Fibroblast of skin of left biceps (primary cell): ENCODE data around the gene SOS1.
"Not testable (repeated sequence)": the region's sequence is repeated elsewhere in the genome, so short reads cannot be mapped to it uniquely, and the experiment has no call there.

ENCODE experiments used
- DNase-seq, 2 experiments: peaks; one replicate each; pipeline ENCODE4 v3.0.0-alpha.2; 2013; ENCODE audit warnings: low read depth in 2 of 2

The SOS1 gene

DNA sequence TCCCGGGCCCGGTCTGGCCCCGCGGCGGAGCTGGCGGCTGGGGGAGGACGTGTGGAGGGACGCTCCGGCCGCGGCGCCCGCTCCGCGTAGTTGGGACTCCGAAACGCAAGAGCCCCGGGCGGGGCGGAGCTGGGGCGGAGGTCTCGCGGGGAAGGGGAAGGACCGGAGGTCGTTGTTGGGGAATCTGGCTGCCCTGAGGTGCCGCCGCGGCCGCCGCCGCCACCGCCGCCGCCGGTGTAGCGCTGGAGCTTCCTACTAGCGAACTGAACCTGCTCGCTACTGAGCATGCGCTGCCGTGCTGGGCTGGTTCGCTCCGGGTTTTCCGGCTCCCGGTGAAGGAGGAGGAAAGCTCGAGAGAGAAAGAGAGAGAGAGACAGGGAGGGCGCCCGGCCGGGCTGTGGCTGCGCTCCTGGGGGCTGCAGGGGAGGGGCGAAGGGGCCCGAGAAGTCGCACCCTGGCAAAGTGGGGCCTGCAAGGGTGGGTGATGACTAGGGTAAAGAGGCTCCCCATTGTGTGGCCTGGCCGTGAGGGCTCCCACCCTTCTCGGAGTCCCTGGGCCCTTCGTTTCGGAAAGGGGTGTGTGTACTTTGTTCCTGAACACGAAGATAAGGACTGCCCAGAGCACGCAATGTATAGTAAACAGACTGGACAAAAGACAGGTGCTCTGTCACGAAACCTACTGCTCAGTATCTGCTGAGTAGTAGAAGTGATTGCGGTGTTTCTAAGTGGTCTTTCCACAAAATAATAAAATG is at the start of gene SOS1:
Gene SOS1 (minus strand): TSS at position 281 of the 752 bp plus-strand sequence. CDS start 629 bp downstream, outside the sequence.
- DNase-seq = peak; percentile 76 to 82

DNA sequence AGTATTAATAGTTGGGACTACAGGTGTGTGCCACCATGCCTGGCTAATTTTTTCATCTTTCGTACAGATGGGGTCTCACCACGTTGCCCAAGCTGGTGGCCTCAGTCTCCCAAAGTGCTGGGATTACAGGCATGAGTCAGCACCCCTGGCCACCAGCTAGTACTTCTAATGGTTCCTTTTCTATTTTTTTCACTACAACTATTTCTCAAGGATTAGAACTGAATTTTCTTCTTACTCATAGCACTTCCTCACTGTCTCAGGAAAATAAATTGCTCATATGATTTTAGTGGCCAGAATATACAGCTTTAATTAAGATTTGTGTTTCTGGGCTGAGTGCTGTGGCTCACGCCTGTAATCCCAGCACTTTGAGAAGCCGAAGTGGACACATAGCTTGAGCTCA is 43.2 kb upstream of the SOS1 start:
- DNase-seq = no peak

DNA sequence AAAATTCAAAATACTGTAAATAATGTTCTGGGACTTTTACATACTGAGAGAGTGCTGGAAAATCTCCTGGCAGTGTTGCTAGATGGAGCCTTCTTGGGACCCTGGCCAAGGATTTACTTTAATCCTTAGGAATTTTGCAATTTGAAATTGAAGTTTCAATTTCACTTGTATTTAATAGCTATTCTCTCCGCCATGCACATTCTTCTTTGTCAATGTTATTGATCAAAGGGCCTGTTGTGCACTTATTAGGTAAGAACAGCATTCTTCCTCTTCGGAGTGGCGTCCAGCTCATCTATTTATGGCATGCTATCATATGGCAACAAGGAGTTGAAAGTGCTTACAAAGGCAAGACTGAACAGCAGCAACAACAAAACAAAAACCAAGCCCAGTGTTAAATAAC is 40.1 kb upstream of the SOS1 start:
- DNase-seq = peak; percentile 26 to 34

DNA sequence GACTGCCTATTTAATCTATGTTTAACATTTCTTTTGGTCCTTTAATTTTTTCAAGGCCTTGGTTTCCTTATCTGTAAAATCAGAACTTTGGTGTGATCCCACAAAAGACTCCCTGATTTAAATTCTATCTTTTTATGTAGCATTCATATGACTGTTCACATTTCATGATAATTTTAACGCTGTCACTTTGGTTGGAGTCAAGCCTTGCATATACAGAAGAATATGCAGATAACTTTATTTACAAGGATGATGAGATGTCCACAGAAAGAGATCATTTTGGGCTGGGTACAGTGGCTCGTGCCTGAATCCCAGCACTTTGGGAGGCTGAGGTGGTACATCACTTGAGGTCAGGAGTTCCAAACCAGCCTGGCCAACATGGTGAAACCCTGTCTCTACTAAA is 38.4 kb upstream of the SOS1 start:
- DNase-seq = no peak

DNA sequence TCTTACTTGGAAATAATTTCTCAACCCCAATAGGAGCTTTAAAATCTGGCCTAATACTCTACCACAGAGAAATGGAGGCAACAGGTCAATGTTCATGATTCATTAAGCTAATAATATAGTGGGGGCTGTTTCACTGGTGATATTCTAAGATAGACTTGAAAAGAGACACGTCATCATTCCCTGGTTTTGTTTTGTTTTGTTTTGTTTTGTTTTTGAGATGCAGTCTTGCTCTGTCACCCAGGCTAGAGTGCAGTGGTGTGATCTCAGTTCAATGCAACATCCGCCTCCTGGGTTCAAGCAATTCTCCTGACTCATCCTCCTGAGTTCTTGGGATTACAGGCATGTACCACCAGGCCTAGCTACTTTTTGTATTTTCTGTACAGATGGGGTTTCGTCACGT is 37.5 kb upstream of the SOS1 start:
- DNase-seq = no peak

DNA sequence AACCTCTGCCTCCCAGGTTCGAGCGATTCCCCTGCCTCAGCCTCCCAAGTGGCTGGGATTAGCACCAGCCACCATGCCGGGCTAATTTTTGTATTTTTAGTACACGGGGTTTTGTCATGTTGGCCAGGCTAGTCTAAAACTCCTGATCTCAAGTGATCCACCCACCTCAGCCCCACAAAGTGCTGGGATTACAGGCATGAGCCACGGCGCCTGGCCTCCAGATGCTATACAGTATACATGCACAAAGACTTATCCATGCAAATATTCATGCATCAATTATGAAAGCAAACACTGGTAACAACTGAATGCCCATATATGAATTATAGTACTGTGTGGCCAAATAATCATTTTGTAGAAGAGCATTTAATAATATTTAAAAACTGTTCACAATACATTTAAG is 36.0 kb upstream of the SOS1 start:
- no peak for DNase-seq

DNA sequence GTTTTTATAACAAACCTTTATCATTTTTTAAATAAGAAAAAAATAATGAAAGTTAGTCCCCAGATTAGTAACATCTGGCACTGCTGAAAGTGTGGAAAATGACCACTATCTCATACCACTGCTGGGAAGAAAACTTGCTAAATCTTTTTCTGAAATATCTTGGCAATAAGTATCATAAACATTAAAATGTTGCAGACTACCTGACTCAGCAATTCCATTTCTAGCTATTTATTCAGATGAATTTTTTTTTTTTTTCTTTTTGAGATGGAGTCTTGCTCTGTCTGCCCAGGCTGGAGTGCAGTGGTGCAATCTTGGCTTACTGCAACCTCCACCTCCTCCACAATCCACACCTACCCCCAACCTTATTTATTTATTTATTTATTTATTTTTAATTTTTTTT is 35.3 kb upstream of the SOS1 start:
- peak; percentile 34 to 35 for DNase-seq

DNA sequence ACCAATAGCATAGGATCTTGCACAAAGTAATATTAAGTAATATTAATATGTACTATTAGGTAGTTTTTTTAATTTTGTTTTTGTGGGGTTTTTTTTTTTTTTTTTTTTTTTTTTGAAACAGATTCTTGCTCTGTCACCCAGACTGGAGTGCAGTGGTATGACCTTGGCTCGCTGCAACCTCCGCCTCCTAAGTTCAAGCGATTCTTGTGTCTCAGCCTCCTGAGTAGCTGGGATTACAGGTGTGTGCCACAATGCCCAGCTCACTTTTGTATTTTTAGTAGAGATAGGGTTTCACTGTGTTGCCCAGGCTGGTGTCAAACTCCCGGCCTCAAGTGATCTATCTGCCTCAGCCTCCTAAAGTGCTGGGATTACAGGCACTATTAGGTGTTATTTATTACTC is 34.7 kb upstream of the SOS1 start:
- not testable (repeated sequence) for DNase-seq

DNA sequence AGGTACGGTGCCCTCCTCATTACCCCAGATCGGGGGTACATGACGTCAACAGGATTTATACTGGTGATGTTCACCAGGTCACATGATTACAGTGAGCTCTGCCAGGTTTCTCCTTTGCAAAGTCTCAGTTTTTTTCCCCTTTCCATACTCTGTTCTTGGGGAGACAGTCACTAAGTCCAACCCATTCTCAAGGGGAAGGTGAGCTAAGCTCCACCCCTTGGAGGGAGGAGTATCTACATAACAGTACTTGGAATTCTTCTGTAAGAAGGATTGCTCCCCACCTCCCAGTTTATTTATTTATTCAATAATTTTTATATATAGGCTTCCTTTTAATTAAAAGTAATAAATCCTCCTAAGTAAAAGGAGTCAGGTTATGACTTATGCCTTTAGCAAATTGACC is 34.1 kb upstream of the SOS1 start:
- DNase-seq = no peak

DNA sequence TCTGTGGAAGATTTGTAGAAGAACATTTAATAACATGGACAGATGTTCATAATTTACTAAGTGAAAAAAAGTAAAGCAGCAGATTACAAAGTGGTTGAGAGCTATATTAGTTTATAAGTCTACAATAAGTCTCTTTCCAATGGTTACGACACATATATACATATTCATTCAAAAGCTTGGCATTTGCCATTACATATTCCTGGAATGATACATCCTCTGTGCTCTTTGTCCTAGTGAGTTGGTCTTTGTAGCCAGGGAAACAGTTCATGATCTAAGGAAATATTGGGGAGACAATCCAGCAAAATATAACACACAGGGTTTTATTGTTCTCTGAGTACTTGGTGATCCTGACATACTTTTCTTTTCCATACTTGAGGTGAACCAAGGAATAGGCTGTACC is 32.5 kb upstream of the SOS1 start:
- DNase-seq = peak in 1 of 2 experiments; percentile 26

DNA sequence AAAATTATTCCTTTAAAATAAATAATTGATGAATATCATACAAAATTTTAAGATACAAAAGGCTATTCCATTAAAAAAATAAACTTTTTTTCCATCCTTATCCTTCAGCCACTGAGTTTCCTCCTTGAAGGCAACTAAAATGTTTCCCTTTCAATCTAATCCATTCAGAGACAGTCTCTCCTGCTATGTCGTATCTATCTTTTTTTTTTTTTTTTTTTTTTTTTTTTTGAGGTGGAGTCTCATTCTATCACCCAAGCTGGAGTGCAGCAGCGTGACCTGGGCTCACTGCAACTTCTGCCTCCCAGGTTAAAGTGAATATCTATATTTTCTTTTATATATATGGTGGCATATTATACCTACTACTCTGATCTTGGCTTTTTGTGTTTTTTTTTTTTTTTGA is 31.7 kb upstream of the SOS1 start:
- no peak for DNase-seq

DNA sequence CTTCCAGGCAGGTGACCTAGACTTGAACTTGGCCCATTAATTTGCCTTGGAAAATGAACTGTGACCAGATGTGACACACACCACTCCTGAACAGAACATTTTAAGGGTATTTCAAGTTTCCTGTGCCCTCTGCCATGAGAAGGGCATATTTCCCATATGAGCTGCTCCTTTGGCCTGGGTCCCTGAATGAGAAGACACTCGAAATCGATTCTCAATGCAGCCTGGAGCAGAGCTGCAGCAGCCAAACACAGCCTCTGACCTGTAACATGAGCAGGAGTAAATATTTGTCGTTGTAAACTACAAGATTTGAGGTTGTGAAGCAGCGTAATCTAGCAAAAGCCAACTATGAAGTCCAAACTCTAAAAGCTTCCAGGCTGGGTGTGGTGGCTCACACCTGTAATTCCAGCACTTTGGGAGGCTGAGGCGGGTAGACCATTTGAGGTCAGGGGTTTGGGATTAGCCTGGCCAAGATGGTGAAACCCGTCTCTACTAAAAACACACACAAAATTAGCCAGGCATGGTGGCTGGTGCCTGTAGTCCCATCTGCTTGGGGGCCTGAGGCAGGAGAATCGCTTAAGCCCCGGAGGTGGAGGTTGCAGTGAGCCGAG is 30.1 kb upstream of the SOS1 start:
- DNase-seq = no peak

DNA sequence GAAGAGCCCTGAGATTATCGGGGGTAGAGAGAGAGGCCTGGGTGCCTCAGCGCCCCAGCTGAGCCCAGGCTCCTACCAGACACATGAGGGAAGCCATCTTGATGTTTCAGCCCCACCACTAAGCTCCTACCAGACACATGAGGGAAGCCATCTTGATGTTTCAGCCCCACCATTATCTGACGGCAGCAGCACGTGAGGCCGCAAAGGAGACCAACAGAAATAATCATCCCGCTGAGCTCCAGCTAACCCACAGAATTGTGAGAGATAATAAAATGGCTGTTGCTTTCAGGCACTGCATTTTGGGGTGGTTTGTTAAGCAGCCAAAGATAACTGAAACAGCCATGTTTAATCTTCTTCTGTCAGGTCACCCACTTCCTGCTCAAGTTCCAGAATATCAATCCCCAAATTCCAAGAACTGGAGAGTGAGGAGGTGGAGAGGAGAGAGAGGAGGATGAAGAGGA is 29.3 kb upstream of the SOS1 start:
- DNase-seq = no peak

DNA sequence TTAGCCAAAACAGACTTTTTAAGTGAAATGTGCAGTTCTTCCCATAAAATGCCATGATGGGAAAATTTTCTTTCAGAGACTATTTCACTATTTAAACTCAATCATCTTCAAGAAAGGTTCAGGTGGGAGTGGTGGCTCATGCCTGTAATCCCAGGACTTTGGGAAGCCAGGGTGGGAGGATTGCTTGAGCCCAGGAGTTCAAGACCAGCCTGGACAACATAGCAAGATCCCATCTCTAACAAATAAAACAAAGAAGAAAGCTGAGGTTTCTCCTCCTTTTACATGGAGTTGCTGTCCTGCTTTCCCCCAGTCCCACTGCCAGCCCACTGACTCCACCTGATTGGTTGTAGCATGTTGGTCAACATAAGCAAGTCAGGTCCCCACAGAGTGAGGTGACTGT is 25.8 kb upstream of the SOS1 start:
- no peak for DNase-seq

DNA sequence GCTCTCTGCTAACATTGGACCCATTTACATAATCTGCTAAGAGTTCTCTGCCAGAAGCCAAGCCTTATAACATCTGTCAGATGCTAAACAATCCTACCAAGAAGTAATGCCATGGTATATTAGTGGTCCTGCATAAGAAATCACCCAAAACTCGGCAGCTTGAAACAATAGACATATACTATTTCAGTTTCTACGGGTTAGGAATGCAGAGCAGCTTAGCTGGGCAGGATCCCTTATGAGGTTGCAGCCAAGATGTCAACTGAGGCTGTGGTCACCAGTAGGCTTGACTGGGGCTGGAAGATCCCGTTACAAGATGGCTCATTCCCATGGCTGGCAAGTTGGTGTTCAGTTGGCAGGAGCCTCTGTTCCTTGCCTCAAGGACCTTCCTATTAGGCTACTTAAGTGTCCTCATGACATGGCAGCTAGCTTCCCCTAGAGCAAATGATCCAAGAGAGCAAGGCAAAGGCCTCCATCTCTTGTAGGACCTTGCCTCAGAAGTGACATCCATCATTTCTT is 25.1 kb upstream of the SOS1 start:
- DNase-seq = no peak

DNA sequence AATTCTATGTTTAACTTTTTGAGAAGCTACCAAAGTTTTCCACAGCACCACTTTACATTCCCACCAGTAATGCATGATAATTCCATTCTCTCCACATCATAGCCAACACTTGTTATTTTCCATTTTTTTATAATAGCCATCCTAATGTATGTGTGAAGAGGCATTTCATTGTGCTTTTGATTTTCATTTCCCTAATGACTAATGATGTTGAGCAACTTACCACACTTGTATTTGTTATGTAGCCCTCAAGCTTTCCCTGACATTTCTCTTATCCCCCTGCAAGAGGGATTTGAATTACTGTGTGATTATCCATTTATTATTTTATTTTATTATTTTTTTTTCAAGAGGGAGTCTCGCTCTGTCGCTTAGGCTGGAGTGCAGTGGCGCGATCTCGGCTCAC is 23.6 kb upstream of the SOS1 start:
- DNase-seq = no peak

DNA sequence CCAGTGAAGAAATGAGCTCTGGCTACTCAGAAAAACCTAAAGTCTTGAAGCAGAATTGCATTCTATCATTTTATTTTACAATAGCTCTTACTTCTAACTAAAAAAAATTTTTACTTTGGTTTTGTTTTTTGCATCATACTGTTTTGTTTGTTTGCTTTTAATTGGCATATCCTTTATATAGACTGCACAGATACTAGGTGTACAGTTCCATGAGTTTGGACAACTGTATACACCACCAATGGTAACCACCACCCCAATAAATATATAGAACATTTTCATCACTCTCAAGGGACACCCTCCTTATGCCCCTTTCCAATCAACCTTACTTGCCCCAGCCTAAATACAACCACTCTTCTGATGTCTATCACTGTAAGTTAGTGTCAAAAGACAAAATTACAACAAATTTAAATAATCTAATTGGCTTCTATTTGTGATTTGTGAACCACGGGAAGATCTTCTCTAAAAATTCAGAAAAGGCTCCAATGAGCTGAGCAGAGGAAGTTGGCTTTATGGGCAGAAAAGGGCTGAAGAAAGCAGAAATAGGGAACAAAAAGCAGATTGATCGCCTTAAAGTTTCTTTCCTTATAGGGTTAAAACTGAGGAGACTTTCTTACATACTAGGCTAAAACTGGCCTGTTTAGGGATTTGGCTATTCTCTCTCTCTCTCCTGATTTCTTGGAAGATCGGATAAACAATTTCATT is 22.2 kb upstream of the SOS1 start:
- no peak for DNase-seq

DNA sequence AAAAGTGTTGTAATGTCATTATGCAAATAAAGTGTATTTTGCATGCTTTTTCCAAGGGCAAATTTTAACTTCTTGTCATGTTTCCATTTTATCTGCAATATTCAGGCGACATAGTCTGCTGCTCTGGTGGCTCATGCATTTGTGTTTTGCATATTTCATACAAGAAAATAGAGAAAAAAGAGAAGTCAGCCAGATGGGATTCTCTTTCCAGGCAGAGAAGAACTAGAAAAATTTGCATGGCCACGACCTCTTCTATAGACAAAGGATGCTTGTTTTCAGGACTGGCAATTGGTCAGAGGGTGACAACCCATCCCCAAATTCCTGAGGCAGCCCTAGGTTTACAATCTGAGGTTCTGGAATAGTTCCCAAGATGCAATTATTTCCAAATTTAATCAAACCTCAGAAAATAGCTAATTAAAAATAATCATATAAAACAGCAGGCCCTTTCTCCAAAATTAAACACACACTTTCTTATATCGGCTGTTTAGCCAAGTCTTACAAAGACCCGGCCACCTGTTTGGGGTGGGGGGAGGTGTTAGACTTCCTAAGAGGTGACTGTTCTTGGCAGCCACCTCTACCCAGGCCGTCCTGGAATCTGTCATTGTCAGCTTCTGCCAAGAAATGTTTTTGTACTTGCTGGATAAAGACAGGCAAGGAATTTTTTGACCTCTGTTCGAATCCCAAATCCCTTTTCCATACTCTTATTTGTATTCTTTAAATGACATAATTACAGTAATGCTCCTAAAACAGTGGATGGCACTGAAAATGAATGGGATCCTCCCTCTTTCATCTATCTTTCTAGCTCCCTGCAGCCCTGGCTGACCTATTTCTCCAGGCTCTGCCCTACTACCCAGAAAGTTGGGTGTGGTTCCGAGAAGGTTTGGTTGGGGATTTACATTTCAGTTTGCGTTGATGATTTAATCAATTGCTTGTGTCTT is 20.8 kb upstream of the SOS1 start:
- no peak for DNase-seq

DNA sequence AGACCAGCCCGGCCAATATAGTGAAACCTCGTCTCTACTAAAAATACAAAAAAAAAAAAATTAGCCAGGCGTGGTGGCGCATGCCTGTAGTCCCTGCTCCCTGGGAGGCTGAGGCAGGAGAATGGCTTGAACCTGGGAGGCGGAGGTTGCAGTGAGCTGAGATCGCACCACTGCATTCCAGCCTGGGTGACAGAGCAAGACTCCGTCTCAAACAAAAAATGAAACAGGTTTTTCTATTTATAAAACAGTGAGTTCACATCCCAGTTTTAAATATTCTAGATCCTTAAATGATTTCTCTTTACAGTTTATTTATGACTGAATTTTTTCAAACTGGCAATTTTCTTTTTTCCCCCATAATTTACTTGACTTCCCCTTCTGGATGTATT is 20.1 kb upstream of the SOS1 start:
- DNase-seq = not testable (repeated sequence)

DNA sequence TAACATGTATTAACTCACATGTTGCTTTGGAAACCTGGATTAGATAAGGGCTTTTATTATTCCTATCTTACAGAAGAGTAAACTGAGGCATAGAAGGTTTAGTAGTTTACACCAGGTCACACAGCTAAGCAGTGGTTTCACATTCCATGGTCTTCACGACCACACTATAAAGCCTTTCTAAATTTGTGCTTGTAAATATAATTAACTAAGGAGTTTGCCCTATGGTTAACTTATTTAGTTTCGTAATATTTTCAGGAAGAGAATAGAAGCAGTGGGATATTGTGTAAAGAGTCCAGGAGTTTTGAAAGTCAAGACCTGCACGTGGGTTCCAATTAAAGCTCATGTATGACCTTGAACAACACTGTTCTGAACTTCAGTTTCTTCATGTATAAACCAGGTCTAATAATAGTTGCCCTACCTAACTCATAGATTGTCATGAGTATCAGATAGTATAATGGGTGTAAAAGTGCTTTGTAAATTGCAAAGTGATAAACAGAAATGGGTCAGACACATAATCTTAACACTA is 19.5 kb upstream of the SOS1 start:
- DNase-seq = no peak

DNA sequence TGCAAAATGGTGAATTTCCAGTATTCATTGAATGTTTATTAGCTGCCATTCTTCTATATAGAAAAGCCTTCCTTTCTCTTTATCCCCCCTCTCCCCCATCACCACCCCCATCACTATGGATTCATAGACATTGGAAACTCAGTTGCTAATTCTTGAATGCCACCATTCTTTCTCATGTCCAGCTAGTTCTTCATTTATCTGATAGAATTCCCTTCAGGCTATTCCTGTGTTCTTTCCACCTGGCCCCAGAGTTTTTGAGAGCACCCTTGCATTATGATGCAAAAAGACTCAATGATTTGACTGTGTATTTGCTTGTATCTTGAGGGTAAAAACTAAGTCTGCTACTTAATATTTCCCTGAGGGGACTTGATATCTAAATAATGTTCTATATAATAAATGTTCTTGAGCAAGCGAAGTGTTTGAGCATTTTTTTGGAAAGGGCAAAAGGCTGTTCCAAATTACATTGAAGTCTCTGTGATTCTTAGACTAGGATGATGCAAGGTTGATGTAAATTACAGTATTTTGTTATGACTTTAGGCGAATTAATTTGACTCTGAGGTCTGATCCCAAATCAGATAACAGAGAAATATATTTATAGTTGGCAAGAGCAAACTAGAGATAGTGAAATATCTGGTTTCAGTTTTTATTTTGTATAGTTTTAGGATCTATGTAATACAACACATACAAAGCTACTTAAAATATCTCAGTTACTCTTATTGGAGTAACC is 18.8 kb upstream of the SOS1 start:
- DNase-seq = no peak
